ENCODE measurements around the gene GRM4.

DNA sequence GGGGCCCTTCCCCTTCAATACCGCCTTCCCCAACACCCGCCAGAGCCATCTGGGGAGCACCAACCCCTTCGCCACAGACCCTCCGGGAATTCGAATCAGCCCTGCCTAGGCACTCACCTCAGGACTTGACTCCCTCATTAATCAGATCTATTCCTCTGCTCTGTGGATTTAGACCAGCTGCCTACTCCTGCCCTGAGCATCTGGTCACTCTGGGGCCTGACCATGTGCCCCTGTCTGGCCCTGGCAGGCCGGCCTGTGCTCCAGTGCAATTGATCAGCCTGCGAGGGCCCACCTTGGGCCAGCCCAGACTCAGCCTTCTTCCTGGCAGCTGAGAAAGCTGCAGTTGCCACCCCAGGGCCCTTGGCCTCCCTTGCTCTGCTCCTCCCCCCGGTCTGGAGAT, 46.0 kb downstream of the GRM4 start:
- no peak for TF ChIP-seq EZH2 (IDR thresholded peaks at IDR 0.05; ENCODE audit: borderline replicate concordance, low read length)
- TF ChIP-seq, protein P1, sequence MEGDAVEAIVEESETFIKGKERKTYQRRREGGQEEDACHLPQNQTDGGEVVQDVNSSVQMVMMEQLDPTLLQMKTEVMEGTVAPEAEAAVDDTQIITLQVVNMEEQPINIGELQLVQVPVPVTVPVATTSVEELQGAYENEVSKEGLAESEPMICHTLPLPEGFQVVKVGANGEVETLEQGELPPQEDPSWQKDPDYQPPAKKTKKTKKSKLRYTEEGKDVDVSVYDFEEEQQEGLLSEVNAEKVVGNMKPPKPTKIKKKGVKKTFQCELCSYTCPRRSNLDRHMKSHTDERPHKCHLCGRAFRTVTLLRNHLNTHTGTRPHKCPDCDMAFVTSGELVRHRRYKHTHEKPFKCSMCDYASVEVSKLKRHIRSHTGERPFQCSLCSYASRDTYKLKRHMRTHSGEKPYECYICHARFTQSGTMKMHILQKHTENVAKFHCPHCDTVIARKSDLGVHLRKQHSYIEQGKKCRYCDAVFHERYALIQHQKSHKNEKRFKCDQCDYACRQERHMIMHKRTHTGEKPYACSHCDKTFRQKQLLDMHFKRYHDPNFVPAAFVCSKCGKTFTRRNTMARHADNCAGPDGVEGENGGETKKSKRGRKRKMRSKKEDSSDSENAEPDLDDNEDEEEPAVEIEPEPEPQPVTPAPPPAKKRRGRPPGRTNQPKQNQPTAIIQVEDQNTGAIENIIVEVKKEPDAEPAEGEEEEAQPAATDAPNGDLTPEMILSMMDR (IDR thresholded peaks at IDR 0.05; ENCODE audit: low read length), result no peak

Data from OCI-LY1 (cell line).